Endothelial cell of umbilical vein (primary cell): Measurements from ENCODE around the gene BRCA1. TPM values are rescaled to one million over a fixed set of nuclear protein-coding genes. Genes with fewer than 3 reads are reported as not detected.
A peak's percentile ranks its signal among the peaks of the same experiment; 100 is the strongest.

ENCODE experiments used
- BruUV-seq: library from RNA; stranded (reverse); fragments of 400-500 nt; replicated peaks from 2 replicates; lab custom pipeline; 2021; lab: Mats Ljungman, UMichigan
- CTCF ChIA-PET: fragments of 300-600, 350-600 bp; sonication (Branson Sonifier 250); formaldehyde crosslinking; loops from one replicate; lab custom pipeline; 2021; ENCODE audit warnings: antibody characterized with exemption, inconsistent platforms; lab: Charles Lee
- POLR2A ChIA-PET: fragments of 300-600, 350-600 bp; sonication (Branson Sonifier 250); formaldehyde crosslinking; loops from one replicate; lab custom pipeline; 2021; ENCODE audit warnings: antibody characterized with exemption, inconsistent platforms; lab: Charles Lee
- DNase-seq: peaks from one replicate; pipeline ENCODE4 v3.0.0-alpha.2; 2011; ENCODE audit warnings: low read depth, low spot score
- FAIRE-seq: peaks from 2 replicates; lab custom pipeline; 2011; peaks lifted over from hg19 to GRCh38; lab: Jason Lieb, UNC
- H2AFZ ChIP-seq: 2 replicates; pipeline ENCODE4 v1.6.0; 2012; ENCODE audit warnings: low read depth, low read length, control low read depth, inconsistent platforms
- H3K27ac ChIP-seq: 2 replicates; pipeline ENCODE4 v1.5.1; 2011; ENCODE audit warnings: low read depth, mild to moderate bottlenecking, control low read depth, low read length, moderate library complexity; ENCODE audit not compliant: insufficient read depth
- H3K27me3 ChIP-seq, 2 experiments: 2 replicates each; pipeline versions ENCODE4 v1.6.0 to v1.6.1; 2011; ENCODE audit warnings: low read length in 2 of 2, mixed read lengths in 1 of 2; ENCODE audit not compliant: control insufficient read depth in 2 of 2, insufficient read depth in 2 of 2
- H3K36me3 ChIP-seq, 2 experiments: 2 replicates in 1 of 2; 3 replicates in 1 of 2; pipeline ENCODE4 v1.5.1; 2011; ENCODE audit warnings: low read length in 2 of 2, mild to moderate bottlenecking in 1 of 2, moderate library complexity in 1 of 2; ENCODE audit not compliant: control insufficient read depth in 2 of 2, insufficient read depth in 2 of 2; ENCODE audit errors: extremely low read depth in 1 of 2
- H3K4me1 ChIP-seq: 3 replicates; pipeline ENCODE4 v1.5.1; 2011; ENCODE audit warnings: mild to moderate bottlenecking, low read length; ENCODE audit not compliant: control insufficient read depth, insufficient read depth; ENCODE audit errors: extremely low read depth
- H3K4me2 ChIP-seq: 2 replicates; pipeline ENCODE4 v1.6.1; 2011; ENCODE audit warnings: low read length, control low read depth, mixed read lengths; ENCODE audit not compliant: insufficient read depth
- H3K4me3 ChIP-seq, 3 experiments: fragments of 200-600 bp in 1 of 3; sonication (generic), shearing (Covaris generic) in 1 of 3; replicated peaks in 1 of 3; 2 replicates each; pipeline ENCODE4 v1.5.1; 2011 to 2016; ENCODE audit warnings: control low read depth in 3 of 3, low read length in 3 of 3, mild to moderate bottlenecking in 2 of 3, inconsistent platforms in 1 of 3, low read depth in 1 of 3, moderate library complexity in 1 of 3; ENCODE audit not compliant: insufficient read depth in 1 of 3
- H3K79me2 ChIP-seq: 2 replicates; pipeline ENCODE4 v1.6.0; 2012; ENCODE audit warnings: low read length, inconsistent platforms; ENCODE audit not compliant: control insufficient read depth, insufficient read depth
- H3K9ac ChIP-seq: replicated peaks from 2 replicates; pipeline ENCODE3; 2011; ENCODE audit warnings: low read length, control low read depth; ENCODE audit not compliant: insufficient read depth; ENCODE audit errors: extremely low read depth
- H3K9me1 ChIP-seq: replicated peaks from 3 replicates; pipeline ENCODE4 v1.6.0; 2011; ENCODE audit warnings: mild to moderate bottlenecking, low read length; ENCODE audit not compliant: control insufficient read depth, insufficient read depth; ENCODE audit errors: extremely low read depth
- H3K9me3 ChIP-seq: replicated peaks from 2 replicates; pipeline ENCODE4 v1.5.1; 2012; ENCODE audit warnings: low read length, inconsistent platforms; ENCODE audit not compliant: control insufficient read depth, insufficient read depth
- H4K20me1 ChIP-seq: replicated peaks from 2 replicates; pipeline ENCODE3; 2011; ENCODE audit warnings: mild to moderate bottlenecking, low read length; ENCODE audit not compliant: control insufficient read depth, insufficient read depth; ENCODE audit errors: extremely low read depth
- CTCF ChIP-seq, 2 donors: IDR thresholded peaks; 1 replicate in 1 of 2; 2 replicates in 1 of 2; pipeline ENCODE4 v1.5.1; 2011; ENCODE audit warnings: low read length in 2 of 2, mild to moderate bottlenecking in 2 of 2, moderate library complexity in 2 of 2, control low read depth in 1 of 2, inconsistent platforms in 1 of 2, low read depth in 1 of 2; ENCODE audit not compliant: insufficient read depth in 1 of 2; ENCODE audit errors: extremely low read depth in 1 of 2
- EZH2 ChIP-seq: IDR thresholded peaks from 2 replicates; pipeline ENCODE4 v1.6.1; 2012; ENCODE audit warnings: borderline replicate concordance, low read depth, mild to moderate bottlenecking, moderate library complexity, low read length, inconsistent platforms; ENCODE audit not compliant: severe bottlenecking
- dilution Hi-C: fragments of 300-500 bp; cut with MboI; formaldehyde crosslinking; loops from one replicate; pipeline ENCODE4 v1.15.0; 2019; ENCODE audit warnings: low sequenced_read_pairs; ENCODE audit not compliant: extremely low pct_ligation_motif_present
- intact Hi-C: fragments of 100-400 bp; cut with micrococcal nuclease; formaldehyde crosslinking; loops from one replicate; pipeline ENCODE4 v1.10.0; 2022
- polyA plus RNA-seq, 4 experiments: library from polyadenylated mRNA; depleted of rRNA in 3 of 4; stranded (reverse) in 3 of 4; unstranded in 1 of 4; fragments of >200 nt; gene quantifications; 2 replicates each; pipeline versions ENCODE4 v1.2.1 to v1.2.3, GENCODE V29; 2011 to 2012; ENCODE audit warnings: missing spikeins in 1 of 4
- total RNA-seq: library from RNA; stranded (reverse); gene quantifications from 2 replicates; pipeline ENCODE4 v1.2.3, GENCODE V29; 2021

Gene BRCA1
- total and polyA plus RNA-seq, 2 donors (not counting 3 experiments of a cell fraction or from before 2014, with no cell fraction given): 14.3 to 29.0 TPM

GRCh38 chr17:43024407-43025289 lies 100.5 kb downstream of the BRCA1 start, which contains the start of gene RND2:
Gene RND2, plus strand, starts transcription at chr17:43025231. Its CDS starts 117 bp downstream, at chr17:43025348.
- DNase-seq (peak; percentile 93), FAIRE-seq (peak; percentile 95)
- peak within 1 kb of the TSS; percentile 13 for H3K27ac ChIP-seq
- H3K9me3 ChIP-seq: no peaks in the 10 kb centered on the region
- no peaks in the 10 kb centered on the region for H3K9me1 ChIP-seq
- dilution Hi-C loops (no loop called here), intact Hi-C loops (loop anchor here (1.0 to 2.0 kb wide), 3 partner anchors 100 to 188 kb away; partner anchors contain the start of gene BRCA1)
- BruUV-seq: no TSS peak
- peak within 1 kb of the TSS; percentile 82 for H3K4me2 ChIP-seq
- H3K9ac ChIP-seq: peak within 1 kb of the TSS; percentile 62
- peaks cover 12% of the 10 kb centered on the region for H3K4me1 ChIP-seq
- peak within 1 kb of the TSS; percentile 89 for H2AFZ ChIP-seq
- H4K20me1 ChIP-seq: no peaks in the 10 kb centered on the region
- CTCF ChIA-PET: interaction anchor here (0.7 to 3.4 kb wide), 32 partner anchors 9 to 459 kb away, joined by 3 to 27 read pairs (median 4); partner anchors contain the start of genes BRCA1, DHX8, IFI35 and NBR1
- H3K27me3 ChIP-seq: no peaks in the 10 kb centered on the region
- peaks cover 18% of the 10 kb centered on the region for H3K79me2 ChIP-seq
- H3K36me3 ChIP-seq: no peaks in the 10 kb centered on the region
- POLR2A ChIA-PET: interaction anchor here (0.8 to 1.6 kb wide), 6 partner anchors 27 to 343 kb away, joined by 3 to 21 read pairs (median 5); no protein-coding TSS in a partner anchor
- peak within 1 kb of the TSS; percentile 32 to 59 (median 53) for H3K4me3 ChIP-seq
- peak; percentile 57 to 82 for TF ChIP-seq CTCF (IDR thresholded peaks at IDR 0.05; ENCODE audit: extremely low read depth in 1 of 2, insufficient read depth in 1 of 2, low read depth in 1 of 2, low read length in 2 of 2)
- no peak for TF ChIP-seq EZH2
